ENCODE data around the gene CAPN12.

Gene CAPN12

DNA sequence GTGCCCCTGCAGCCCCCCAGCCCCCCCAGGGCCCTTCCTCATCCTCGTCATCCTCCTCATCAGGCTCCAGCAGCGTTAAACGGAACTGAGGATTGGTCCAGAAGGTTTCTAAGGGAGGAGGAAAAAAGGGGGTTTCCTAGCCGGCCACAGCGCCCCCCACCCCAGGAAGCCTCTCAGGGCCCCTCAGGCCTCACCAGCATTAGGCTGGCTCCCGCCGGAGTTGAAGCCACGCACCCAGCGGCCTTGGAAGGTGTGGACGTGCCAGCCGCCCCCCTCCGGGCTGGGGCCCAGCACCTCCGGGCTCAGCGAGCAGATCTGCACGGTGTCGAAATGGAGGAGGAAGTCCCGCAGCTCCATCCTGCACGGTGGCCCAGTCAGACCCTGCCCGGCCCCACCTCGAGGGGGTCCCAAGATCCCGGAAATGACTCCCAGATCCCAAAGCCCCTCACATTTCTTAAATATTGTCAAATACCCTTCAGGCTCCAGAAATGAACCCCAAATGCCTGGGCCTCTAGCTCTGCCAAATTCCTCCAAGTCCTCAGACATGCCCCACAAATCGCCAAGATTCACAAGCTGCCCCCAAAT is 6.9 kb downstream of the CAPN12 start:
- no peaks in the 10 kb centered on the region for H3K79me2 ChIP-seq (ENCODE audit: low read length)
- H3K9ac ChIP-seq (ENCODE audit: low read length) = no peak overlapping the region
- no peaks in the 10 kb centered on the region for H3K27me3 ChIP-seq (ENCODE audit: low read depth, low read length)
- TF ChIP-seq, protein P1, sequence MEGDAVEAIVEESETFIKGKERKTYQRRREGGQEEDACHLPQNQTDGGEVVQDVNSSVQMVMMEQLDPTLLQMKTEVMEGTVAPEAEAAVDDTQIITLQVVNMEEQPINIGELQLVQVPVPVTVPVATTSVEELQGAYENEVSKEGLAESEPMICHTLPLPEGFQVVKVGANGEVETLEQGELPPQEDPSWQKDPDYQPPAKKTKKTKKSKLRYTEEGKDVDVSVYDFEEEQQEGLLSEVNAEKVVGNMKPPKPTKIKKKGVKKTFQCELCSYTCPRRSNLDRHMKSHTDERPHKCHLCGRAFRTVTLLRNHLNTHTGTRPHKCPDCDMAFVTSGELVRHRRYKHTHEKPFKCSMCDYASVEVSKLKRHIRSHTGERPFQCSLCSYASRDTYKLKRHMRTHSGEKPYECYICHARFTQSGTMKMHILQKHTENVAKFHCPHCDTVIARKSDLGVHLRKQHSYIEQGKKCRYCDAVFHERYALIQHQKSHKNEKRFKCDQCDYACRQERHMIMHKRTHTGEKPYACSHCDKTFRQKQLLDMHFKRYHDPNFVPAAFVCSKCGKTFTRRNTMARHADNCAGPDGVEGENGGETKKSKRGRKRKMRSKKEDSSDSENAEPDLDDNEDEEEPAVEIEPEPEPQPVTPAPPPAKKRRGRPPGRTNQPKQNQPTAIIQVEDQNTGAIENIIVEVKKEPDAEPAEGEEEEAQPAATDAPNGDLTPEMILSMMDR (IDR thresholded peaks at IDR 0.05; ENCODE audit: low read depth, low read length) = no peak
- no peak for TF ChIP-seq EZH2phosphoT487 (IDR thresholded peaks at IDR 0.05; ENCODE audit: low read depth)
- peaks cover 19% of the 10 kb centered on the region for H3K4me1 ChIP-seq (ENCODE audit: low read length)
- no peak overlapping the region for H3K4me3 ChIP-seq (ENCODE audit: low read length)
- no peak overlapping the region for H3K27ac ChIP-seq (ENCODE audit: low read length)
- peaks cover 3% of the 10 kb centered on the region for H3K36me3 ChIP-seq (replicated peaks; ENCODE audit: low read depth, low read length)
- no peak overlapping the region for H3K4me2 ChIP-seq (ENCODE audit: low read length)
- H3K9me3 ChIP-seq (ENCODE audit: insufficient read depth, low read length) = no peaks in the 10 kb centered on the region
- no peaks in the 10 kb centered on the region for H4K20me1 ChIP-seq (ENCODE audit: insufficient read depth, low read length)
- H2AFZ ChIP-seq (ENCODE audit: low read depth, low read length) = no peak overlapping the region

DNA sequence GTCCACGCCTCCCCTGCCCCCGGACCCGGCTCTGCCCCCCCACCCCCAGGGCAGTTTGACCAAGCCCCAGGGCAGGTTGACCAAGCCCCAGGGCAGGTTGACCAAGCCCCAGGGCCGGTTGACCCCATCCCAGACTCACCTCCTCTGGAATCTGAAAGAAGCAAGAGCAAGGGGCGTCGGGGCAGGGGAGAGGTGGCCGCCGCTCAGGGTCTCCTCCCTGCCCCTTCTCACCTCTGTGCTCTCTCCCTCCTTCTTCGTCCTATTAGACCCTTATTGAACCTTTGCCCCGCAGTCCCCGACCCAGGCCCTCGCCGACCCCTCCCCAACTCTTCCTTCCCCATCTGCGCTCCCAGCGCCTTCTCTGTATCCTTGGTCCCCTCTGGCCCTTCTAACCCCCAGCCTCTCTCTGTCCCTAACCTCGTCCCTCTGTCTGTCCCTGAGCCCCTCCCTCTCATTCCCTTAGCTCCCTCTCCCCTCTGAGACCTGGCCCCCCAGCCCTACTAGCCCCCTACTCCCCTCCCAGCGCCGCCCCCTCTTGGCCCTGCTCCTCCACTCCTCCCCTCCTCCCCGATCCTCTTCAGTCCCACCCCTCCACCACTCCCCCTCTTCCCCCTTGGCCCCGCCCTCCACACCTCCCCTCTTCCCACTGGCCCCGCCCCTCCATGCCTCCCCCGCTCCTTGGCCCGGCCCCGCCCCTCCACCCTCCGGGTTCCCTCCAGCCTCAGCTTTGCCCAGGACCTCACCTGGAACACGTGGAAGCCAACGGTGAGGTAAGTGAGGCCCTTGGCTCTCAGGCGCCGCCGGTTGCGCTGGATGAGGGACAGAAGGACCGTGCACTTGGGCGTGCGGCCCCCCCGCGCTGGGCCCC is 7.6 kb downstream of the CAPN12 start:
- H2AFZ ChIP-seq (ENCODE audit: low read depth, low read length) = no peak overlapping the region
- H3K4me3 ChIP-seq (ENCODE audit: low read length) = peak overlapping the region; percentile 64; the same call in 1 of the 2 replicates

DNA sequence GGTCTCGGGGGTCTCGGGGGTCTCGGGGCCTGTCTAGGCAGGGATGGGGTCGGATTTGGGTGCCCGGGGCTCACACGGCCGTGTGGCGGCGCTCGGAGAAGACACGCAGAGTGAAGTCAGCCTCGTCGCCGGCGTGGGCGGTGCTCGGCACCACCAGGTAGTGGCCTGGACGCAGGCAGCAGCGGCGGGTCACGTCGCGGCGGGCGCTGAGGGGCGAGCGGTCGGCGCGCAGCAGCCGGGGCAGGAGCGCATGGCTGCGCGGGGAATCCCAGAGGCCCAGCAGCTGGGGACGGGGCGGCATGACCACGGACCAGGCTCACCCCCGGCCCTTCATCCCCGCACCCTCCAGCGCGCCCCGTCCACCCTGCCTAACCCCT is 8.2 kb downstream of the CAPN12 start:
- Histone ChIP-seq H3K4me3 (ENCODE audit: low read length) (peak overlapping the region; percentile 64; the same call in 1 of the 2 replicates), H3K36me3 (replicated peaks; ENCODE audit: low read depth, low read length) (peaks cover 10% of the 10 kb centered on the region), H3K4me1 (ENCODE audit: low read length) (peaks cover 19% of the 10 kb centered on the region), H4K20me1 (ENCODE audit: insufficient read depth, low read length) (no peaks in the 10 kb centered on the region), H3K4me2 (ENCODE audit: low read length) (peak overlapping the region; percentile 66), H3K9me3 (ENCODE audit: insufficient read depth, low read length) (no peaks in the 10 kb centered on the region), H3K27me3 (ENCODE audit: low read depth, low read length) (no peaks in the 10 kb centered on the region), H3K9ac (ENCODE audit: low read length) (no peak overlapping the region), H3K79me2 (ENCODE audit: low read length) (no peaks in the 10 kb centered on the region), H2AFZ (ENCODE audit: low read depth, low read length) (no peak overlapping the region), H3K27ac (ENCODE audit: low read length) (no peak overlapping the region)
- TF ChIP-seq EZH2phosphoT487 (IDR thresholded peaks at IDR 0.05; ENCODE audit: low read depth) = no peak

More for the DNA sequence above, 7.6 kb downstream of the CAPN12 start:
- no peak overlapping the region for H3K27ac ChIP-seq (ENCODE audit: low read length)
- no peaks in the 10 kb centered on the region for H3K9me3 ChIP-seq (ENCODE audit: insufficient read depth, low read length)
- no peak overlapping the region for H3K9ac ChIP-seq (ENCODE audit: low read length)
- H3K79me2 ChIP-seq (ENCODE audit: low read length) = no peaks in the 10 kb centered on the region
- H4K20me1 ChIP-seq (ENCODE audit: insufficient read depth, low read length) = no peaks in the 10 kb centered on the region
- TF ChIP-seq, protein P1 (IDR thresholded peaks at IDR 0.05; ENCODE audit: low read depth, low read length) = no peak
- no peak for TF ChIP-seq EZH2phosphoT487 (IDR thresholded peaks at IDR 0.05; ENCODE audit: low read depth)
- peaks cover 19% of the 10 kb centered on the region for H3K4me1 ChIP-seq (ENCODE audit: low read length)
- H3K27me3 ChIP-seq (ENCODE audit: low read depth, low read length) = no peaks in the 10 kb centered on the region
- peaks cover 6% of the 10 kb centered on the region for H3K36me3 ChIP-seq (replicated peaks; ENCODE audit: low read depth, low read length)
- peak overlapping the region; percentile 66 for H3K4me2 ChIP-seq (ENCODE audit: low read length)

DNA sequence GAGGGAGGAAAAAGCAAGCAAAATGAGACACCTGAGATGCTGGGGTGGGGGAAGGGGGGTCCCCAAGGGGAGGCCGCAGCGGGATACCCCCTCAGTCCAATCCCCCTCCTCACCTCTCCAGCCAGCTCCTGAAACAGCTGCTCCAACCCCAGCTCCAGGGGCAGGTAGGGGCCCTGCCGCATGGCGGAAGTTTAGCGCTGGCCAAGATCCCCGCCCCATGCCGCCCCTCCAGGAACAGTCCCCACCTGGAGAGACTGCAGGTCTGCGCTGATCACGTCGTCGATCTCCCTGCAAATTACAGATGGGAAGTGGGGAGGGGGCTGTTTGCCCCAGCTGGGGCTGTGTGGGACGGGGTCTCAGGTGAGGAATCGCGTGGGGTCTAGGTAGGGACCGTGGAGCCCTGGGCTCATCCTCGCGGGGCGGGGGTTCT is 9.0 kb downstream of the CAPN12 start:
- Histone ChIP-seq H3K4me2 (ENCODE audit: low read length) (peak overlapping the region; percentile 84), H3K4me1 (ENCODE audit: low read length) (peaks cover 19% of the 10 kb centered on the region), H3K9ac (ENCODE audit: low read length) (peak overlapping the region; percentile 38), H4K20me1 (ENCODE audit: insufficient read depth, low read length) (no peaks in the 10 kb centered on the region), H3K4me3 (ENCODE audit: low read length) (peak overlapping the region; percentile 73), H3K27me3 (ENCODE audit: low read depth, low read length) (no peaks in the 10 kb centered on the region), H3K27ac (ENCODE audit: low read length) (no peak overlapping the region), H3K36me3 (replicated peaks; ENCODE audit: low read depth, low read length) (peaks cover 18% of the 10 kb centered on the region), H3K9me3 (ENCODE audit: insufficient read depth, low read length) (no peaks in the 10 kb centered on the region), H3K79me2 (ENCODE audit: low read length) (no peaks in the 10 kb centered on the region), H2AFZ (ENCODE audit: low read depth, low read length) (no peak overlapping the region)
- TF ChIP-seq EZH2phosphoT487 (IDR thresholded peaks at IDR 0.05; ENCODE audit: low read depth) = no peak
- TF ChIP-seq, protein P1 (IDR thresholded peaks at IDR 0.05; ENCODE audit: low read depth, low read length) = no peak
